ENCODE results near the gene BMF. TPM values are rescaled to one million over a fixed set of nuclear protein-coding genes. Genes with fewer than 3 reads are reported as not detected.
"Not testable (repeated sequence)": the region's sequence is repeated elsewhere in the genome, so short reads cannot be mapped to it uniquely, and the experiment has no call there.

BMF gene
- total RNA-seq, 4 donors from 2014 or later = 3.7 to 7.7 (median 5.3) TPM

DNA sequence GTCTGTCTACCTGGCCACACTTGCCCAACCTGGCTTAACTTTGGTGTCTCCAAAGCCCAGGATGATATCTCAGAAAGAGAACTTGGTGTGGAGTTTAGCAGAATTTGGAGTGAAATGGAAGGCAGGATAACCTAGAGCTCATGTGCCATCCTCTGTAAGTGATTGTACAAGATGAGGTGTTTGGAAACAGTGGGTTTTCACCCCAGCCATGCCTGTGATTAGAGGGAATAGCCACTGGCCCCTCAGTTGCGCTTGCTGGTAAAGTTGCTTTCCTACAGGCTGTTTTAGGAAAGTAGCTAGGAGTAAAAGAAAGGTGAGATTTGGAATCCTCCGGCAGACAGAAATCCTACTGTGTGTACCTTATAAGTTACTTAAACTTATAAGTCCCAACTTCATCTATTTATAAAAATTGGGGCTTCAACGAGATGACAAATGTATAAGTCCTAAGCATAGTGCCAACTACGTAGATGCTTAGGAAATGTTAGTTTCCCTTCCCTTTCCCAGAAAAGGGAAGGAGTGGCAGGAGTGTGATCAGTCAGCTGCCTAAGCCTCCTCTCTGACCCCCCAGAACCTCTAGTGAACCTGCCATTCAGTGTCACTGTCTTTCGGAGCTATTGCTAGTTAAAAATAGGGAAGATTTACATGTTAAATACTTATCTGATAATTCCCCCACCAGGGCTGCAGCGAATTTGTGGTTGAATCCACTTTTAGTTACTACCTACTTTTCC, 13.4 kb upstream of the BMF start:
- TF ChIP-seq, protein P1, sequence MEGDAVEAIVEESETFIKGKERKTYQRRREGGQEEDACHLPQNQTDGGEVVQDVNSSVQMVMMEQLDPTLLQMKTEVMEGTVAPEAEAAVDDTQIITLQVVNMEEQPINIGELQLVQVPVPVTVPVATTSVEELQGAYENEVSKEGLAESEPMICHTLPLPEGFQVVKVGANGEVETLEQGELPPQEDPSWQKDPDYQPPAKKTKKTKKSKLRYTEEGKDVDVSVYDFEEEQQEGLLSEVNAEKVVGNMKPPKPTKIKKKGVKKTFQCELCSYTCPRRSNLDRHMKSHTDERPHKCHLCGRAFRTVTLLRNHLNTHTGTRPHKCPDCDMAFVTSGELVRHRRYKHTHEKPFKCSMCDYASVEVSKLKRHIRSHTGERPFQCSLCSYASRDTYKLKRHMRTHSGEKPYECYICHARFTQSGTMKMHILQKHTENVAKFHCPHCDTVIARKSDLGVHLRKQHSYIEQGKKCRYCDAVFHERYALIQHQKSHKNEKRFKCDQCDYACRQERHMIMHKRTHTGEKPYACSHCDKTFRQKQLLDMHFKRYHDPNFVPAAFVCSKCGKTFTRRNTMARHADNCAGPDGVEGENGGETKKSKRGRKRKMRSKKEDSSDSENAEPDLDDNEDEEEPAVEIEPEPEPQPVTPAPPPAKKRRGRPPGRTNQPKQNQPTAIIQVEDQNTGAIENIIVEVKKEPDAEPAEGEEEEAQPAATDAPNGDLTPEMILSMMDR (IDR thresholded peaks at IDR 0.05) = no peak
- ATAC-seq (ENCODE audit: low FRiP score) = no peak
- DNase-seq (ENCODE audit: low spot score) = no peak

DNA sequence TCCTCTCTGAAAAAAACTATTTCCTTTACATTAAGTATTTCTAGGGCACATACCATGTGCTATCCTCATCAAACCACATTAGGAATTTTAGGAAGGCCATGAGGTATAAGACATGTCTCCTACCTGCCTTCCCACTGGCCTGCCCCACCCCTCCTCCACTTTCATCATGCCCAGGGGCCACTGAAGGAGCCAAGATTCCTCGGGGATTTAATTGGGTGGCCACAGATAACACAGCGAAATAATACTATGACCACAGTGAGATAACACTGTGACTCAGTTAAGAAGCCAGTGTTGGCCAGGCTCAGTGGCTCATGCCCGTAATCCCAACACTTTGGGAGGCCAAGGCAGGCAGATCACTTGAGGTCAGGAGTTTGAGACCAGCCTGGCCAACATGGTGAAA, 9.8 kb upstream of the BMF start:
- TF ChIP-seq, protein P1 (IDR thresholded peaks at IDR 0.05) = no peak
- DNase-seq (ENCODE audit: low spot score) (no peak), ATAC-seq (ENCODE audit: low FRiP score) (no peak)

DNA sequence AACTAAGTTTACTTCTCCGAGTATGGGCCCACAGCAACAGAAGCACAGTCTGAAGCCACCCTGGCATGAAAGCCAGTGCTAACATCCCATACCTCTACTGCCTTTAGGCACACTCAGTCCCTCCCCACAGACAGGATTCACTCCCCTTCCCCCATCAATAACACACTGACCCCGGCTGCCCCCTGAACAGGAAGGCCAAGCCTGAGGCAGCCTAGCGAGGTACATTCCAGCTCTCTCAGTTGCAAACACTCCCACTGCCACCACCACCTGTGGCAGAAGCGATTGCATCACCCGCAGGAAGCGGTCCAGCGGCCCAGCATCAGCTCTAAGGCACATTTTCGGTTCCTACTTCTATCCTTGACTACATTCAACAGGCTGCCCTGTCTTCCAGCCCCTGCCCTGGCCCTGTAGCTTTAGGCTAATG, 7.0 kb upstream of the BMF start:
- DNase-seq (ENCODE audit: low spot score) = no peak
- TF ChIP-seq, protein P1 (IDR thresholded peaks at IDR 0.05) = no peak
- ATAC-seq (ENCODE audit: low FRiP score) = no peak

DNA sequence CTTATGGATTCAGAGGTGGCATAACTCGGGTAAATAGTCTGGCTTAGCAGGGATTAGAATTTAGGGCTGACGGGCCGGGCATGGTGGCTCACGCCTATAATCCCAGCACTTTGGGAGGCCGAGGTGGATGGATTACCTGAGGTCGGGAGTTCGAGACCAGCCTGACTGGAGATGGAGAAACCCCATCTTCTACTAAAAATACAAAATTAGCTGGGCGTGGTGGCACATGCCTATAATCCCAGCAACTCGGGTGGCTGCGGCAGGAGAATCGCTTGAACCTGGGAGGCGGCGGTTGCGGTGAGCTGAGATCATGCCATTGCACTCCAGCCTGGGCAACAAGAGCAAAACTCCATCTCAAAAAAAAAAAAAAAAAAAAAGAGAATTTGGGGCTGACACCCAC, 6.4 kb upstream of the BMF start:
- not testable (repeated sequence) for DNase-seq (ENCODE audit: low spot score); ATAC-seq (ENCODE audit: low FRiP score)

DNA sequence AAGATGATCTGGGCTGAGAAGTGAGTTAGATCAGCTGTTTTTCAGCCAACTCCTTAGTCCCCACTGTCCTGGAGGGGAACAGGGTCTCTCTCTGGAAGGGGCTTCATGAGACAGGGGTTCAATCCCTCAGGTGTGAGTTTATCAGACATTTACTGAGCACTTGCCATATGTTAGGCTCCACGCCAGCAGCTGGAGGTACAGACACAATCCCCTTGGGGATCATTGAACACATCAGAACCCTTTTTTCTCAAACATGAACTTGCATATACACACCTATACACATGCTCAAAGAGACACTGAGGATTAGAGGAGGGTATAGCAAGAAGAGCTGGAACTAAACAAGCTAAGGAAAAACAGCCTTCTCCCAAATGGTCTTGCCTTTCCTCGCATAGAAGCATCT, 5.5 kb upstream of the BMF start:
- ATAC-seq (ENCODE audit: low FRiP score) (no peak), DNase-seq (ENCODE audit: low spot score) (no peak)
- TF ChIP-seq, protein P1 (IDR thresholded peaks at IDR 0.05) = no peak

DNA sequence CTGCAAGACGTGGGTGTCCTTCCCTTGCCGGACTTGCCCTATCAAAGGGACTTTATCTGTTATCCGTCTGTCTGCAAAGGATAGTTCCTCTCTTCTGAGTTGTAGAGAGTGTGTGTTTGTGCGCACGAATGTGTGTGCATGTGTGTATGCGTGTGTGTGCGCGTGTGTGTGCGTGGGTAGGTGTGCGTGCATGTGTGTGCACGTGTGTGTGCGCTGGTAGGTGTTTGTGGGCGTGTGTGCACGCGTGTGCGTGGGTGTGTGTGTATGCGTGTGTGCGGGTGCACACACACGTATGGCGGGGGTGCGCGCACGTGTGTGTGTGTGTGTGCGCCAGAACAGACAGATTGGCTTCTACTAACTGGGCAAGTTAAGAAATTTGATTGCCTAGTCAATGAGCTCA, 4.1 kb upstream of the BMF start:
- TF ChIP-seq, protein P1 (IDR thresholded peaks at IDR 0.05) = no peak
- DNase-seq (ENCODE audit: low spot score) = no peak
- no peak for ATAC-seq (ENCODE audit: low FRiP score)

DNA sequence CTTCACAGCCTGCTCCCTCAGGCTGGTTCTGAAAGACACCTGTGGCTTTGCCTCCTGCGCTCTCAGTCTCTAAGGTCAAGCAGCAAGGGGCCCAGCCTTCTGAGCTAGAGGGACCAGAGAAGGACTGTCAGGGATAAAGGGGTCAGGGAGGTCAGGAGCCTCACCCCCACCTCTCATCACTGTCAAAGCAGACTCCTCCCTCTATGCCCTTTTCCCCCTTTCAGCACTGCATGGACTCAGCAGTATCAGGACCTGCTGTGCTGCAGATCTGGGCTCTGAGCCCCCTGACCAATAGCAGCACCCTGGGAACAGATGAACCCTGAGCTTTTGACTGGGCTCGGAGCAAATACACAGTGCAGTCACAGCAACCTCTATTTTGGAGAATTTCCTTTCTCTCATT, 3.2 kb upstream of the BMF start:
- no peak for ATAC-seq (ENCODE audit: low FRiP score)
- no peak for DNase-seq (ENCODE audit: low spot score)
- TF ChIP-seq, protein P1 (IDR thresholded peaks at IDR 0.05) = no peak

Measured in omental fat pad (tissue), 4 donors.